SK-N-SH (cell line): Measurements from ENCODE around the gene CENPP. TPM values are rescaled to one million over a fixed set of nuclear protein-coding genes. Genes with fewer than 3 reads are reported as not detected.

ENCODE experiments used
- CTCF ChIA-PET: fragments of 300-600, 350-600 bp; formaldehyde crosslinking; extraction: SDS; loops from one replicate; lab custom pipeline; 2021; lab: Yijun Ruan, JAX
- POLR2A ChIA-PET: fragments of 350-600 bp; sonication (Branson Sonifier 250); formaldehyde crosslinking; extraction: SDS; loops from one replicate; lab custom pipeline; 2020; ENCODE audit warnings: antibody characterized with exemption, inconsistent platforms; lab: Yijun Ruan, JAX
- DNase-seq: peaks from one replicate; pipeline ENCODE4 v3.0.0; 2012
- H2AFZ ChIP-seq: fragments of 200-600 bp; sonication (generic); 2 replicates; pipeline ENCODE4 v1.8.1; 2016; ENCODE audit warnings: antibody characterized with exemption, mild to moderate bottlenecking, low read depth
- H3F3A ChIP-seq: fragments of 200-600 bp; sonication (generic); replicated peaks from 2 replicates; pipeline ENCODE3; 2016; ENCODE audit warnings: antibody characterized with exemption, mild to moderate bottlenecking; ENCODE audit not compliant: insufficient read depth
- H3K27ac ChIP-seq, 2 experiments: fragments of 200-500 bp in 1 of 2; fragments of 200-600 bp in 1 of 2; sonication (Bioruptor generic) in 1 of 2; sonication (generic), shearing (Covaris generic) in 1 of 2; 2 replicates each; pipeline versions ENCODE4 v1.5.1 to v1.6.1; 2014 to 2016; ENCODE audit warnings: low read depth in 2 of 2, inconsistent platforms in 1 of 2, low read length in 1 of 2, mild to moderate bottlenecking in 1 of 2, mixed read lengths in 1 of 2
- H3K27me3 ChIP-seq: fragments of 200-600 bp; sonication (generic), shearing (Covaris generic); 2 replicates; pipeline ENCODE4 v1.6.1; 2016; ENCODE audit warnings: mixed run types; ENCODE audit not compliant: insufficient read depth
- H3K36me3 ChIP-seq, 2 experiments: fragments of 200-500 bp in 1 of 2; fragments of 200-600 bp in 1 of 2; sonication (Bioruptor generic) in 1 of 2; sonication (generic) in 1 of 2; replicated peaks in 1 of 2; 2 replicates each; pipeline versions ENCODE3 to v1.5.1; 2014 to 2016; ENCODE audit warnings: low read length in 1 of 2, mild to moderate bottlenecking in 1 of 2; ENCODE audit not compliant: insufficient read depth in 2 of 2, control insufficient read depth in 1 of 2
- H3K4me1 ChIP-seq, 2 experiments: fragments of 200-500 bp in 1 of 2; fragments of 200-600 bp in 1 of 2; sonication (Bioruptor generic) in 1 of 2; sonication (generic), shearing (Covaris generic) in 1 of 2; 2 replicates each; pipeline versions ENCODE4 v1.5.1 to v1.6.1; 2014 to 2016; ENCODE audit warnings: low read depth in 1 of 2, low read length in 1 of 2, mixed run types in 1 of 2; ENCODE audit not compliant: insufficient read depth in 2 of 2, control insufficient read depth in 1 of 2
- H3K4me2 ChIP-seq: fragments of 200-600 bp; sonication (generic), shearing (Covaris generic); 2 replicates; pipeline ENCODE4 v1.6.1; 2017; ENCODE audit warnings: mixed run types
- H3K4me3 ChIP-seq, 2 experiments: fragments of 200-500 bp in 1 of 2; fragments of 200-600 bp in 1 of 2; sonication (Bioruptor generic) in 1 of 2; sonication (generic), shearing (Covaris generic) in 1 of 2; 2 replicates each; pipeline versions ENCODE4 v1.5.1 to v1.8.1; 2014 to 2016; ENCODE audit warnings: low read depth in 2 of 2, inconsistent platforms in 1 of 2, low read length in 1 of 2, mild to moderate bottlenecking in 1 of 2, mixed read lengths in 1 of 2, moderate library complexity in 1 of 2
- H3K79me2 ChIP-seq: fragments of 200-600 bp; sonication (generic); 2 replicates; pipeline ENCODE4 v1.8.1; 2017; ENCODE audit warnings: mild to moderate bottlenecking; ENCODE audit not compliant: insufficient read depth
- H3K9ac ChIP-seq: fragments of 200-600 bp; sonication (generic); 2 replicates; pipeline ENCODE4 v1.6.1; 2017; ENCODE audit warnings: mixed run types
- H3K9me2 ChIP-seq: fragments of 200-600 bp; sonication (generic); 2 replicates; pipeline ENCODE4 v1.6.1; 2017; ENCODE audit warnings: mixed run types
- H3K9me3 ChIP-seq: fragments of 200-600 bp; sonication (generic); 2 replicates; pipeline ENCODE4 v1.6.1; 2017; ENCODE audit warnings: mixed run types, mild to moderate bottlenecking, moderate library complexity
- H4K20me1 ChIP-seq: fragments of 200-600 bp; sonication (generic); 2 replicates; pipeline ENCODE4 v1.6.1; 2017; ENCODE audit warnings: mild to moderate bottlenecking, mixed run types; ENCODE audit not compliant: insufficient read depth
- ELF1 ChIP-seq: IDR thresholded peaks from 2 replicates; pipeline ENCODE4 v1.4.0; 2012
- EP300 ChIP-seq, 2 experiments: IDR thresholded peaks; 2 replicates each; pipeline versions ENCODE4 v1.4.0 to v1.6.1; 2012; ENCODE audit warnings: borderline replicate concordance in 1 of 2, low read depth in 1 of 2, low read length in 1 of 2
- GABPA ChIP-seq: IDR thresholded peaks from 2 replicates; pipeline ENCODE4 v1.4.0; 2012; ENCODE audit warnings: low read depth, mild to moderate bottlenecking
- IRF3 ChIP-seq: fragments of 150-350 bp; IDR thresholded peaks from 2 replicates; pipeline ENCODE4 v1.6.1; 2016; ENCODE audit warnings: mild to moderate bottlenecking, low read depth, low read length
- MAX ChIP-seq: IDR thresholded peaks from 2 replicates; pipeline ENCODE4 v1.4.0; 2012; ENCODE audit warnings: low read depth
- MEF2A ChIP-seq: IDR thresholded peaks from 2 replicates; pipeline ENCODE4 v1.4.0; 2012; ENCODE audit warnings: low read depth, borderline replicate concordance
- MXI1 ChIP-seq: IDR thresholded peaks from 2 replicates; pipeline ENCODE4 v1.6.1; 2012; ENCODE audit warnings: mild to moderate bottlenecking, low read depth, low read length, improper control_type of control experiment
- PBX3 ChIP-seq: IDR thresholded peaks from 2 replicates; pipeline ENCODE4; 2012
- POLR2AphosphoS5 ChIP-seq: IDR thresholded peaks from 2 replicates; pipeline ENCODE4 v1.6.1; 2012; ENCODE audit warnings: low read depth, low read length
- RAD21 ChIP-seq: IDR thresholded peaks from 2 replicates; pipeline ENCODE4 v1.6.1; 2012; ENCODE audit warnings: mild to moderate bottlenecking, low read length
- REST ChIP-seq: IDR thresholded peaks from 2 replicates; pipeline ENCODE4 v1.6.1; 2012; ENCODE audit warnings: mild to moderate bottlenecking, low read depth, low read length, moderate library complexity
- RXRA ChIP-seq: IDR thresholded peaks from 2 replicates; pipeline ENCODE4 v1.4.0; 2012; ENCODE audit warnings: low read depth, mild to moderate bottlenecking, borderline replicate concordance
- SMC3 ChIP-seq: IDR thresholded peaks from 2 replicates; pipeline ENCODE4 v1.6.1; 2012; ENCODE audit warnings: low read depth, low read length, improper control_type of control experiment
- TCF12 ChIP-seq: IDR thresholded peaks from 2 replicates; pipeline ENCODE4 v1.4.0; 2012
- TEAD4 ChIP-seq: IDR thresholded peaks from 2 replicates; pipeline ENCODE4 v1.4.0; 2012; ENCODE audit warnings: mild to moderate bottlenecking, borderline replicate concordance; ENCODE audit not compliant: insufficient read depth
- USF1 ChIP-seq: IDR thresholded peaks from 2 replicates; pipeline ENCODE4 v1.4.0; 2012; ENCODE audit warnings: low read depth, borderline replicate concordance
- USF2 ChIP-seq: fragments of 150-350 bp; IDR thresholded peaks from 2 replicates; pipeline ENCODE4 v1.6.1; 2017; ENCODE audit warnings: antibody characterized with exemption, low read length, low read depth, borderline replicate concordance
- WGBS: methylation state at CpG from one replicate; pipeline ENCODE4 v1.1.6; 2017; ENCODE audit warnings: low lambda C conversion rate; 5-methylcytosine and 5-hydroxymethylcytosine counted together
- polyA plus RNA-seq, 3 experiments: library from polyadenylated mRNA; depleted of rRNA; stranded (reverse); fragments of >200 nt; gene quantifications; 2 replicates each; pipeline ENCODE4 v1.2.3, GENCODE V29; 2012

The CENPP gene
- polyA plus RNA-seq, 1 of the 3 experiments (the other 2 are of a cell fraction): 1.3 TPM

- Histone ChIP-seq H3K9ac (no peak overlapping the region), H3K27ac (no peak overlapping the region), H3K4me1 (peaks cover 0 to 7% of the 10 kb centered on the region in 2 experiments; a peak in 1 of 4 replicates), H4K20me1 (no peaks in the 10 kb centered on the region), H3K79me2 (no peaks in the 10 kb centered on the region), H3K27me3 (no peaks in the 10 kb centered on the region), H3K4me3 (no peak overlapping the region), H2AFZ (no peak overlapping the region), H3K9me2 (no peaks in the 10 kb centered on the region), H3K36me3 (no peaks in the 10 kb centered on the region), H3K4me2 (no peak overlapping the region), H3K9me3 (no peaks in the 10 kb centered on the region), H3F3A (no peaks in the 10 kb centered on the region)
- CTCF ChIA-PET: no interaction called here
- DNase-seq: no peak
- POLR2A ChIA-PET: no interaction called here
- TF ChIP-seq POLR2AphosphoS5: no peak
- TF ChIP-seq USF1: no peak
- TF ChIP-seq EP300 (IDR thresholded peaks at IDR 0.05; ENCODE audit: borderline replicate concordance in 1 of 2, low read depth in 1 of 2, low read length in 1 of 2): no peak
- no peak for TF ChIP-seq IRF3
- no peak for TF ChIP-seq REST
- TF ChIP-seq RAD21: no peak
- no peak for TF ChIP-seq RXRA
- no peak for TF ChIP-seq MXI1
- TF ChIP-seq MEF2A: no peak
- no peak for TF ChIP-seq MAX
- no peak for TF ChIP-seq GABPA
- no peak for TF ChIP-seq USF2
- no peak for TF ChIP-seq TEAD4
- TF ChIP-seq SMC3: no peak
- TF ChIP-seq PBX3: no peak
- TF ChIP-seq TCF12: no peak
- no peak for TF ChIP-seq ELF1
- 83% methylated on average over 2 of the region's 2 CpGs for WGBS
These were observed 195.1 kb downstream of the CENPP start for GRCh38 chr9:92520837-92521236.
